Stimulated activated CD8-positive, alpha-beta memory T cell treated with anti-CD3 and anti-CD28 coated beads, Interleukin-4, amount 100 ng/mL, for 48 hours (primary cell): ENCODE measurements around the gene GALNT10.

Experiments
- DNase-seq: peaks from one replicate; pipeline ENCODE4 v3.0.0-alpha.2; 2020

Gene GALNT10

GRCh38 chr5:154388842-154389241 is 198.3 kb downstream of the GALNT10 start:
- DNase-seq, result no peak

GRCh38 chr5:154390096-154390495 is 199.6 kb downstream of the GALNT10 start:
- no peak for DNase-seq

- no peak for DNase-seq
These were observed 200.3 kb downstream of the GALNT10 start for GRCh38 chr5:154390746-154391359.

- DNase-seq, result no peak
These were observed 201.3 kb downstream of the GALNT10 start for GRCh38 chr5:154391788-154392187.

- DNase-seq, result no peak
These were observed 203.3 kb downstream of the GALNT10 start for GRCh38 chr5:154393850-154394249.

GRCh38 chr5:154394307-154394706 is 203.8 kb downstream of the GALNT10 start:
- no peak for DNase-seq

- DNase-seq, result no peak
These were observed 205.0 kb downstream of the GALNT10 start for GRCh38 chr5:154395407-154396106.

- no peak for DNase-seq
These were observed 205.6 kb downstream of the GALNT10 start for GRCh38 chr5:154396128-154396527.

- DNase-seq, result no peak
These were observed 207.3 kb downstream of the GALNT10 start for GRCh38 chr5:154397652-154398406.

- DNase-seq, result no peak
These were observed 210.1 kb downstream of the GALNT10 start for GRCh38 chr5:154400678-154401077.

GRCh38 chr5:154401355-154401754 is 210.8 kb downstream of the GALNT10 start:
- DNase-seq, result no peak

- no peak for DNase-seq
These were observed 211.4 kb downstream of the GALNT10 start for GRCh38 chr5:154401931-154402330.

GRCh38 chr5:154402611-154403010 is 212.1 kb downstream of the GALNT10 start:
- no peak for DNase-seq

- DNase-seq, result no peak
These were observed 212.7 kb downstream of the GALNT10 start for GRCh38 chr5:154403234-154403633.

GRCh38 chr5:154403776-154404387 is 213.3 kb downstream of the GALNT10 start:
- no peak for DNase-seq

- DNase-seq, result peak; percentile 84
These were observed 214.7 kb downstream of the GALNT10 start for GRCh38 chr5:154405078-154405792.

- DNase-seq, result no peak
These were observed 215.7 kb downstream of the GALNT10 start for GRCh38 chr5:154406231-154406630.

- DNase-seq, result no peak
These were observed 216.3 kb downstream of the GALNT10 start for GRCh38 chr5:154406826-154407225.

- DNase-seq, result no peak
These were observed 218.3 kb downstream of the GALNT10 start for GRCh38 chr5:154408811-154409210.

GRCh38 chr5:154409230-154409840 is 218.8 kb downstream of the GALNT10 start:
- DNase-seq, result no peak

- no peak for DNase-seq
These were observed 219.5 kb downstream of the GALNT10 start for GRCh38 chr5:154410008-154410407.

GRCh38 chr5:154410786-154411185 is 220.3 kb downstream of the GALNT10 start:
- no peak for DNase-seq
